ENCODE measurements around the gene DCAF4L1.

The DCAF4L1 gene

DNA sequence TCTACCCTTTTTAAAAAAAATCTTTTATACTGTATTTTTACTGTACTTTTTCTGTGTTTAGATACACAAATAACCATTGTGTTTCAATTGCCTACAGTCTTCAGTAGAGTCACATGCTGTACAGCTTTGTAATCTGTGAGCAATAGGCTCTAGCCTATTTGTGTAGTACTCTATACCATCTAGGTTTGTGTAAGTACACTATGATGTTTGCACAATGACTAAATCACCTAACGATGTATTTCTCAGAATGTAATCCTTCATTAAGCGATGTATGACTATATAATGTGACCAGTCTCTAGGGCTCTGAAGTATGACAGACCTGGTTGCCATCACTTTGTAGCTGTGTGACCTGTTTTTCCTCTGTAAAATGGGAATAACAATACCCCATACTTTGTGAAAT, 14.2 kb upstream of the DCAF4L1 start:
- TF ChIP-seq, protein P1, sequence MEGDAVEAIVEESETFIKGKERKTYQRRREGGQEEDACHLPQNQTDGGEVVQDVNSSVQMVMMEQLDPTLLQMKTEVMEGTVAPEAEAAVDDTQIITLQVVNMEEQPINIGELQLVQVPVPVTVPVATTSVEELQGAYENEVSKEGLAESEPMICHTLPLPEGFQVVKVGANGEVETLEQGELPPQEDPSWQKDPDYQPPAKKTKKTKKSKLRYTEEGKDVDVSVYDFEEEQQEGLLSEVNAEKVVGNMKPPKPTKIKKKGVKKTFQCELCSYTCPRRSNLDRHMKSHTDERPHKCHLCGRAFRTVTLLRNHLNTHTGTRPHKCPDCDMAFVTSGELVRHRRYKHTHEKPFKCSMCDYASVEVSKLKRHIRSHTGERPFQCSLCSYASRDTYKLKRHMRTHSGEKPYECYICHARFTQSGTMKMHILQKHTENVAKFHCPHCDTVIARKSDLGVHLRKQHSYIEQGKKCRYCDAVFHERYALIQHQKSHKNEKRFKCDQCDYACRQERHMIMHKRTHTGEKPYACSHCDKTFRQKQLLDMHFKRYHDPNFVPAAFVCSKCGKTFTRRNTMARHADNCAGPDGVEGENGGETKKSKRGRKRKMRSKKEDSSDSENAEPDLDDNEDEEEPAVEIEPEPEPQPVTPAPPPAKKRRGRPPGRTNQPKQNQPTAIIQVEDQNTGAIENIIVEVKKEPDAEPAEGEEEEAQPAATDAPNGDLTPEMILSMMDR (IDR thresholded peaks at IDR 0.05), result no peak
- no peak for TF ChIP-seq ZFX (IDR thresholded peaks at IDR 0.05; ENCODE audit: borderline replicate concordance)
- no peak overlapping the region for H3K27ac ChIP-seq

DNA sequence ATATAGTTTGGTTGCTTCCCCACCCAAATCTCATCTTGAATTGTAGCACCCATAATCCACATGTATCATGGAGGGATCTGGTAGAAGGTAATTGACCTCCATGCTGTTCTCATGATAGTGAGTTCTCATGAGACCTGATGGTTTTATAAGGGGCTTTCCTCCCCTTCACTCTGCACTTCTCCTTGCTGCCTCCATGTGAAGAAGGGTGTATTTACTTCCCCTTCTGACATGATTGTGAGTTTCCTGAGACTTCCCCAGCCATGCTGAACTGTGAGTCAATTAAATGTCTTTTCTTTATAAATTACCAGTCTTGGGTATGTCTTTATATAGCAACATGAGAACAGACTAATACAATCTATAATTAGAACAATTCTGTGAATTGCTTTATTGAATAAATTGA, 11.9 kb upstream of the DCAF4L1 start:
- no peak overlapping the region for H3K27ac ChIP-seq

DNA sequence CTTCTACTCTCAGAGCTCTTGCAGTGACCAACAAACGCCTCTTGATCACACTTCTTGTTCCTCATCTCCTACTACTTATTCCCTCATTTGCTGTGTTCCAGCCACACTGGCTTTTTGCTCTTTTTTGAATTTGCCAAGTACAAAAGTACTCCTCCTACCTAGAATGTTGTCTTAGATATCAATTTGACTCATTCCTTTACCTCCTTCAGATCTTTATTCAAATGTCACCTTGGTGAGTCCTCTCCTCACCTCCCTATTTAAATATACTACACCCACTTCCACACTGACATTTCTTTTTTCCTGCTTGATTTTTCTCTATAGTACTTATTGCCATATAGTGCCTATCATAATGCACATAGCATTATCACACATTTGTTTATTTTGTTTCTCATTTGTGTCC, 6.2 kb upstream of the DCAF4L1 start:
- TF ChIP-seq, protein P1 (IDR thresholded peaks at IDR 0.05), result no peak
- no peak for TF ChIP-seq ZFX (IDR thresholded peaks at IDR 0.05; ENCODE audit: borderline replicate concordance)
- no peak overlapping the region for H3K27ac ChIP-seq

More for the DNA sequence above, 11.9 kb upstream of the DCAF4L1 start:
- TF ChIP-seq ZFX (IDR thresholded peaks at IDR 0.05; ENCODE audit: borderline replicate concordance), result no peak
- TF ChIP-seq, protein P1 (IDR thresholded peaks at IDR 0.05), result no peak

DNA sequence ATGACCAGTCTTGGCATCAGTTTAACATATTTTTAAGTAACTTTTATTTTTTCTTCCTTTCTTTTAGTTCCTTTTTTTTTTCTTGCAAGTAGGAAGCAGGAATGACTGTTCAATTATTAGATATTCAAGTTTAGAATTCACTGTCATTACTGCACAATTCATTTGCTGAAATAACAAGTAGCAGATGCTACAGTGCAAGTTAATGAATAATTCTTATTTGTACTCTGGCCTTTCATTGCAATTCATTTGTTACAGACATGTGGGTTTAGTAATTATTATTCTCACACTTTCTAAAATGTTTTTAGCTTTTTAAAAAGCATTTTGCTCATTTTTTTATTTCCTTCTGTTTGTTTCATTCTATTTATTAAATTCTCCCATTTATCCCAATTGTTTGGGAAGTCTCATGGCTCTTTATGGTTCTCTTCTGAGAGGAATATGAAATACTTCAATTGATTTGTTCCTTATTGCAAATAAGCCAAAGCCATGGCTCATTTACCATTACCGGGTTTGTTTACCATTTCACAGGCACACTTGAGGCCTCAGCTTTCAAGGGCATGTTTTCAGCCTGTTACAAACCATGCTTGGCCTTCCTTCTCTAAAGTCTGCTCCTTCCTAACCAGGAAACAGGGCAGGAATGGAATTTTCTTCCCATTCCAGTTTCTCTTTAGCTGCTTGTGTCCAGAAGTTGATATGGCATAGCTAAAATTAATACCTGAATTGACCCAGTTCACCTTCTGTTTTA, 4.6 kb upstream of the DCAF4L1 start:
- TF ChIP-seq, protein P1 (IDR thresholded peaks at IDR 0.05), result no peak
- TF ChIP-seq ZFX (IDR thresholded peaks at IDR 0.05; ENCODE audit: borderline replicate concordance), result no peak
- no peak overlapping the region for H3K27ac ChIP-seq

DNA sequence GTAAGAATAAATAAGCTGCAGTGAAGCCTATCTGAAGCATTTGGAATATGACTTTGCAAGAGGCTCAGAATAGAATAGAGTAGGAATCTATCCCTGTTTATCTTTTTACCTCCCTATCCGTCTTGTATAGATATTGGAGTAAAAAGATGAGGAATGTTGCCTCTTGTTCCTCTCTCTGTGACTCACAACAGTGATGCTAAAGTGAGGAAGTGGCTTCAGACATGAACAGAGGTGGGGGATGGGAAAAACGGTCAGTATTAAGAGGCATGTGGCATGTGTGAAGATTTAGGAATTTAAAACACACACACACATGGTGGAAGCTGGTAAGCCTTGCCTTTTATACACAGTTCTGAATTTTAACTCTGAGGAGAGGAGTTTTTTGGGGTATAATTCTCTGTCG, 3.8 kb upstream of the DCAF4L1 start:
- TF ChIP-seq, protein P1 (IDR thresholded peaks at IDR 0.05), result no peak
- no peak for TF ChIP-seq ZFX (IDR thresholded peaks at IDR 0.05; ENCODE audit: borderline replicate concordance)
- no peak overlapping the region for H3K27ac ChIP-seq

DNA sequence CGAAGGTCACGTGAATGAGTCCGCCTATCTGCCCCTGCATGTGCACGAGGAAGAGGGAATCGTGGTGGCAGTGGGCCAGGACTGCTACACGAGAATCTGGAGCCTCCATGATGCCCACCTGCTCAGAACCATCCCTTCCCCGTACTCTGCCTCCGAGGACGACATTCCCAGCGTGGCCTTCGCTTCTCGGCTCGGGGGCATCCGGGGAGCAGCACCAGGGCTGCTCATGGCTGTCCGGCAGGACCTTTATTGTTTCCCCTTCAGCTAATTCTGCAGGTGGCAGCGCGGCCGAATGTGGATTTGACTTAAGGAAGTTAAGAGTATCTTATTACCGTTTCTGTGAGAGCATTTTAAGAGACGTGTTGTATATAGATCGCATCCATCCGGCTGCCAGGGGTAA, 1.2 kb downstream of the DCAF4L1 start:
- TF ChIP-seq ZFX (IDR thresholded peaks at IDR 0.05; ENCODE audit: borderline replicate concordance), result no peak
- TF ChIP-seq, protein P1 (IDR thresholded peaks at IDR 0.05), result no peak
- no peak overlapping the region for H3K27ac ChIP-seq

DNA sequence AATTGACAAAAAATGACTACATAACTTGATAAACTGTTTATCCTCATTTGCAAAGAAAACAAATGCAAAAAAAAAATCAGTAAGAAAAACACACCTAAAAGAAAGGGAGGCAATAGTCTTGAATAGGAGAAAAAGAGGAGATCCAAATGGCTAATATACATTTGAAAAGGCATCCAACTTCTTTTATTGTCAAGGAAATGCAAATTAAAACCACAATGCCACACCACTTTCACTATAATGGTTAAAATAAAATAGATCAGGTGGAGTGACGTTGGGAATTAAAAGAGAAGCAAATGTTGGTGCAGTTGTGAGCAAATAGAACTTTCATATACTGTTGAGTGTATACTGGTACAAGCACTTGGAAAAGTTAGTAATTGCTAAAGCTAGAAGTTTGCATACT, 3.6 kb downstream of the DCAF4L1 start:
- TF ChIP-seq, protein P1 (IDR thresholded peaks at IDR 0.05), result no peak
- no peak for TF ChIP-seq ZFX (IDR thresholded peaks at IDR 0.05; ENCODE audit: borderline replicate concordance)
- H3K27ac ChIP-seq, result no peak overlapping the region
